ENCODE measurements around the gene TRPV3.

Gene TRPV3

GRCh38 chr17:3510090-3510489, 47.5 kb downstream of the TRPV3 start:
- TF ChIP-seq CTCF (IDR thresholded peaks at IDR 0.05; ENCODE audit: borderline replicate concordance, insufficient read depth, low read depth, low read length) = no peak
- no peak overlapping the region for H3K4me3 ChIP-seq (ENCODE audit: low read depth, low read length)

- no peak for TF ChIP-seq CTCF (IDR thresholded peaks at IDR 0.05; ENCODE audit: borderline replicate concordance, insufficient read depth, low read depth, low read length)
These were observed 49.7 kb downstream of the TRPV3 start for GRCh38 chr17:3507869-3508268.

GRCh38 chr17:3507071-3507470, 50.5 kb downstream of the TRPV3 start:
- H3K4me3 ChIP-seq (ENCODE audit: low read depth, low read length) = no peak overlapping the region
- no peak for TF ChIP-seq CTCF (IDR thresholded peaks at IDR 0.05; ENCODE audit: borderline replicate concordance, insufficient read depth, low read depth, low read length)

More at GRCh38 chr17:3507869-3508268, 49.7 kb downstream of the TRPV3 start:
- no peak overlapping the region for H3K4me3 ChIP-seq (ENCODE audit: low read depth, low read length)

GRCh38 chr17:3506054-3506453, 51.6 kb downstream of the TRPV3 start:
- no peak overlapping the region for H3K4me3 ChIP-seq (ENCODE audit: low read depth, low read length)
- no peak for TF ChIP-seq CTCF (IDR thresholded peaks at IDR 0.05; ENCODE audit: borderline replicate concordance, insufficient read depth, low read depth, low read length)

GRCh38 chr17:3505008-3505407, 52.6 kb downstream of the TRPV3 start:
- no peak overlapping the region for H3K4me3 ChIP-seq (ENCODE audit: low read depth, low read length)
- TF ChIP-seq CTCF (IDR thresholded peaks at IDR 0.05; ENCODE audit: borderline replicate concordance, insufficient read depth, low read depth, low read length) = no peak

GRCh38 chr17:3503285-3503684, 54.3 kb downstream of the TRPV3 start:
- no peak overlapping the region for H3K4me3 ChIP-seq (ENCODE audit: low read depth, low read length)
- TF ChIP-seq CTCF (IDR thresholded peaks at IDR 0.05; ENCODE audit: borderline replicate concordance, insufficient read depth, low read depth, low read length) = no peak

- H3K4me3 ChIP-seq (ENCODE audit: low read depth, low read length) = no peak overlapping the region
- no peak for TF ChIP-seq CTCF (IDR thresholded peaks at IDR 0.05; ENCODE audit: borderline replicate concordance, insufficient read depth, low read depth, low read length)
These were observed 55.1 kb downstream of the TRPV3 start for GRCh38 chr17:3502466-3502865.

Measured in GM12875 (cell line).